ENCODE measurements around the gene LYZL6.

LYZL6 gene

DNA sequence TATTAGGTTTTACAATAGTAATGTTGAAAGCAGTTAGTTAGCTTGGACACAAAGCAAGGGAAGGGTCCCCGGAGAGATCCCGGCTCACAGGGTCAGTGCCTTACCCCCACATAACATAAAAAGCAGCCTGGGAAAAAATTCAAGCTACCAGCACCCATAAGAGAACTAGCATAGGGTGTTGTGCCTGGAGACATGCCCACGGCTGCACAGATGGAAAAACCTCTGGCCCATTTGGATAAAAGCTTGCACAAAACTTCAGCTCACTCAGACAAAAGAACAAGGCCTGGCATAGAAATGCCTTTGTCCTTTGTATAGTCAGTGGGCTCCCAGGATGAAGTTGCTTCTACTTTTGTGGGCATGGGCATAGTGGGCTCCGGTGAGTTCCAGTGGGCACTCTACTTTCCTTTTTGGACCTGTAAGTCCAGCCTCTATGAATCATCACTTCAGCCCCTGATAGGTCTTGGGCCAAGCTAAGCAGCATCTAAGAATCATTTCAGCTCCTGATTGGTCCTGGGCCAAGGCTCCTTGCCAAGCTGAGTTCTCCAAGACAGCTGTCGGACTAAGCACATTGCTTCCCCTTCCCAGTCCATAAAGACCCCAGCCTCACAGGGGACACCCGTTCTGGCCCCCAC lies 11.6 kb downstream of the LYZL6 start:
- TF ChIP-seq YY1 (IDR thresholded peaks at IDR 0.05; ENCODE audit: insufficient read depth, insufficient read length) (no peak), ZNF274 (IDR thresholded peaks at IDR 0.05; ENCODE audit: low read depth, low read length) (no peak), SUZ12 (IDR thresholded peaks at IDR 0.05; ENCODE audit: extremely low read depth, insufficient read depth, insufficient read length) (no peak)

GRCh38 chr17:35930211-35931065 lies 13.1 kb downstream of the LYZL6 start, which contains the start of gene RDM1:
Gene RDM1 (minus strand): TSS chr17:35930773. CDS start chr17:35930727, 46 bp downstream.
- peak within 1 kb of the TSS; percentile 58 for H3K4me3 ChIP-seq (ENCODE audit: insufficient read length, low read depth)
- DNase-seq (ENCODE audit: low read depth, low spot score) = peak; percentile 76
- H3K27me3 ChIP-seq (ENCODE audit: insufficient read depth, insufficient read length) = no peaks in the 10 kb centered on the region
- TF ChIP-seq SUZ12 (IDR thresholded peaks at IDR 0.05; ENCODE audit: extremely low read depth, insufficient read depth, insufficient read length) (no peak), ZNF274 (IDR thresholded peaks at IDR 0.05; ENCODE audit: low read depth, low read length) (no peak), YY1 (IDR thresholded peaks at IDR 0.05; ENCODE audit: insufficient read depth, insufficient read length) (no peak)
- H3K36me3 ChIP-seq (ENCODE audit: insufficient read depth, insufficient read length, low read length) = no peaks in the 10 kb centered on the region
- H3K4me1 ChIP-seq (ENCODE audit: insufficient read depth, insufficient read length) = no peaks in the 10 kb centered on the region
- peak within 1 kb of the TSS; percentile 79 for H3K9ac ChIP-seq (ENCODE audit: insufficient read length, low read depth)
- no peaks in the 10 kb centered on the region for H3K9me3 ChIP-seq (ENCODE audit: insufficient read depth, low read length)

More for the DNA sequence above, 11.6 kb downstream of the LYZL6 start:
- Histone ChIP-seq H3K4me1 (ENCODE audit: insufficient read depth, insufficient read length) (no peaks in the 10 kb centered on the region), H3K27me3 (ENCODE audit: insufficient read depth, insufficient read length) (no peaks in the 10 kb centered on the region), H3K9me3 (ENCODE audit: insufficient read depth, low read length) (no peaks in the 10 kb centered on the region), H3K36me3 (ENCODE audit: insufficient read depth, insufficient read length, low read length) (no peaks in the 10 kb centered on the region), H3K4me3 (ENCODE audit: insufficient read length, low read depth) (no peak overlapping the region), H3K9ac (ENCODE audit: insufficient read length, low read depth) (no peak overlapping the region)
- DNase-seq (ENCODE audit: low read depth, low spot score) = no peak

DNA sequence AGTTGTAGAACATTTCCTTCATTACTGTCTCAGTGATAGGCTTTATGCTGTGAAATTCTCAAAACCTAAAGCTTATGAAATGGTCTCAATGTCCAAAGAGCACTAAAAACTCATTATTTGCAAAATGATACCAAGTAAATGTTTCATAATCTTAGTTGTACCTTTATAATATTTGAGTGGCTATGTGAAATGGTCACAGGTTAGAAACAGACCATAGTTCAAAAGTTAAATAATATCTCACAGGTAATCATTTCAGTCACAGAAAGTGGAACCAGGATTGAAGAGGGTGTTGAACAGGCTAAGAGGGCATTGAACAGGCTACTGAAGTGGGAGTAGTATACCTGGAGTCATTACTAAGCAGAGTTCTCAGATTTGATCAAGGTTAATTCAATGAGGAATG lies 15.8 kb downstream of the LYZL6 start:
- H3K27me3 ChIP-seq (ENCODE audit: insufficient read depth, insufficient read length) = no peaks in the 10 kb centered on the region
- TF ChIP-seq SUZ12 (IDR thresholded peaks at IDR 0.05; ENCODE audit: extremely low read depth, insufficient read depth, insufficient read length) (no peak), YY1 (IDR thresholded peaks at IDR 0.05; ENCODE audit: insufficient read depth, insufficient read length) (no peak), ZNF274 (IDR thresholded peaks at IDR 0.05; ENCODE audit: low read depth, low read length) (no peak)

DNA sequence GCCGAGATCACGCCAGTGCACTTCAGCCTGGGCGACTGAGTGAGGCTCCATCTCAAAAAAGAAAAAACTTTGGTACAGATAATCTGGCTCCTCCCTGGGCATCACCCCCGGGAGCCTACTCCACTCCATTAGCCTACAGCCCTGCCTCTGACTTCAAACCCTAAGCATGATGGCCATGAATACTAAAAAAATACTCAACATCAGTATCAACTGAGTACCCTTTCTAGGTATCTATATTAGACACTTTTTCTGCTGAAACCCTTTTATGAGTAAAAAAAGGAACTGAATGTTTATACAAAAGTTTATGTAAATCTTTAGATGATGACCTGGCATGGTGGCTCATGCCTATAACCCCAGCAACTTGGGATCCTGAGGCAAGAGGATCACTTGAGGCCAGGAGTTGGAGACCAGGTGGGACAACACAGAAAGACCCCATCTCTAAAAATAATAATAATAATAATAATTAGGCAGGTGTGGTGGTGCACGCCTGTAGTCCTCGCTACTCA lies 19.9 kb downstream of the LYZL6 start:
- no peaks in the 10 kb centered on the region for H3K4me1 ChIP-seq (ENCODE audit: insufficient read depth, insufficient read length)
- H3K4me3 ChIP-seq (ENCODE audit: insufficient read length, low read depth) = no peak overlapping the region
- no peak for DNase-seq (ENCODE audit: low read depth, low spot score)
- no peaks in the 10 kb centered on the region for H3K9me3 ChIP-seq (ENCODE audit: insufficient read depth, low read length)
- H3K36me3 ChIP-seq (ENCODE audit: insufficient read depth, insufficient read length, low read length) = no peaks in the 10 kb centered on the region
- H3K27me3 ChIP-seq (ENCODE audit: insufficient read depth, insufficient read length) = no peaks in the 10 kb centered on the region
- TF ChIP-seq SUZ12 (IDR thresholded peaks at IDR 0.05; ENCODE audit: extremely low read depth, insufficient read depth, insufficient read length) = no peak
- TF ChIP-seq YY1 (IDR thresholded peaks at IDR 0.05; ENCODE audit: insufficient read depth, insufficient read length) = no peak
- no peak for TF ChIP-seq ZNF274 (IDR thresholded peaks at IDR 0.05; ENCODE audit: low read depth, low read length)
- no peak overlapping the region for H3K9ac ChIP-seq (ENCODE audit: insufficient read length, low read depth)

More for the DNA sequence above, 15.8 kb downstream of the LYZL6 start:
- no peak overlapping the region for H3K9ac ChIP-seq (ENCODE audit: insufficient read length, low read depth)
- H3K9me3 ChIP-seq (ENCODE audit: insufficient read depth, low read length) = no peaks in the 10 kb centered on the region
- no peak overlapping the region for H3K4me3 ChIP-seq (ENCODE audit: insufficient read length, low read depth)
- no peaks in the 10 kb centered on the region for H3K4me1 ChIP-seq (ENCODE audit: insufficient read depth, insufficient read length)
- H3K36me3 ChIP-seq (ENCODE audit: insufficient read depth, insufficient read length, low read length) = no peaks in the 10 kb centered on the region
- no peak for DNase-seq (ENCODE audit: low read depth, low spot score)

DNA sequence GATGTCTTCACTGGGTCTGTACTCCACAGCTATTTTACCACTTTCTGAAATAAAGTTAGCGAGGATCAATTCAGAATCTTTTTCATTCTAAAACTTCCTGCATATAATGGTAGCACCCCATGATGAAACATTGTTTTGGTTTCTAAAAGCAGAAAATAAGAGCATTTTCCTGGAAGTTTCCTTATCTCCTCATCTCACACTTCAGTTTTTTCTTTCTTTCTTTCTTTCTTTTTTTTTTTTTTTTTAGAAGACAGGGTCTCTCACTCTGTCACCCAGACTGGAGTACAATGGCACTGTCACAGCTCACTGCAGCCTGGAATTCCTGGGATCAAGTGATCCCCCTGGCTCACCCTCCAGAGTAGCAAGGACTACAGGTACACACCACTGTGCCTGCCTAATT lies 23.3 kb downstream of the LYZL6 start:
- Histone ChIP-seq H3K4me1 (ENCODE audit: insufficient read depth, insufficient read length) (no peaks in the 10 kb centered on the region), H3K36me3 (ENCODE audit: insufficient read depth, insufficient read length, low read length) (no peaks in the 10 kb centered on the region), H3K27me3 (ENCODE audit: insufficient read depth, insufficient read length) (no peaks in the 10 kb centered on the region), H3K4me3 (ENCODE audit: insufficient read length, low read depth) (no peak overlapping the region), H3K9me3 (ENCODE audit: insufficient read depth, low read length) (no peaks in the 10 kb centered on the region), H3K9ac (ENCODE audit: insufficient read length, low read depth) (no peak overlapping the region)
- no peak for TF ChIP-seq SUZ12 (IDR thresholded peaks at IDR 0.05; ENCODE audit: extremely low read depth, insufficient read depth, insufficient read length)
- TF ChIP-seq YY1 (IDR thresholded peaks at IDR 0.05; ENCODE audit: insufficient read depth, insufficient read length) = no peak
- no peak for TF ChIP-seq ZNF274 (IDR thresholded peaks at IDR 0.05; ENCODE audit: low read depth, low read length)
- DNase-seq (ENCODE audit: low read depth, low spot score) = no peak

- Histone ChIP-seq H3K9ac (ENCODE audit: insufficient read length, low read depth) (no peak overlapping the region), H3K9me3 (ENCODE audit: insufficient read depth, low read length) (0 out of 2 replicates have a peak, but pooled peaks cover 6% of the 10 kb centered on the region), H3K27me3 (ENCODE audit: insufficient read depth, insufficient read length) (no peaks in the 10 kb centered on the region), H3K36me3 (ENCODE audit: insufficient read depth, insufficient read length, low read length) (no peaks in the 10 kb centered on the region), H3K4me3 (ENCODE audit: insufficient read length, low read depth) (no peak overlapping the region), H3K4me1 (ENCODE audit: insufficient read depth, insufficient read length) (no peaks in the 10 kb centered on the region)
- no peak for TF ChIP-seq YY1 (IDR thresholded peaks at IDR 0.05; ENCODE audit: insufficient read depth, insufficient read length)
- TF ChIP-seq ZNF274 (IDR thresholded peaks at IDR 0.05; ENCODE audit: low read depth, low read length) = no peak
- TF ChIP-seq SUZ12 (IDR thresholded peaks at IDR 0.05; ENCODE audit: extremely low read depth, insufficient read depth, insufficient read length) = no peak
- DNase-seq (ENCODE audit: low read depth, low spot score) = no peak
These were observed 24.8 kb downstream of the LYZL6 start for GRCh38 chr17:35918665-35919064.

All from NT2/D1 (cell line).